ENCODE measurements around the gene DNM1. TPM values are rescaled to one million over a fixed set of nuclear protein-coding genes. Genes with fewer than 3 reads are reported as not detected.

Gene DNM1
- total RNA-seq, 4 donors from 2014 or later, result 4.7 to 9.2 (median 5.4) TPM

DNA sequence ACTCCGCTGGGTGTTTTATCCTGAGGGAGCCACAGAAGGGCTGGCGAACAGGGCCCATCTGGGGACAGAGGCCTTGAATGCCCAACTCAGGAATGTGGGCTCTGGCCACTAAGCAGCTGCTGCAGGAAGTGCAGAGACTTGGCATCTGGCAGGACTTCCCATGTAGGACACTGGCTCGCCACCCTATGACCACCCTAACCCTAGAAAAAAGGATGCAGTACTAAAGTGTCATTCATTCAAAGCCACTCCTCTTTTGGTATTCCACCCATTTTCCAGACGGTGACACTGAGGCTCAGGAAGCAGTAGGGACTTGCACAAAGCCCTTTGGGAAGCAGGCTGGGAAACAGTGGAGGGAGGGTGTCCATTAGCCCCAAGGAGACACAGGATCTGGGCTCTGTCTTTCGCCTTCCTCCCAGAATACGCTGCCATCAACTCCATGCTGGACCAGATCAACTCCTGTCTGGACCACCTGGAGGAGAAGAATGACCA lies 40.1 kb upstream of the DNM1 start:
- DNase-seq, result no peak
- Histone ChIP-seq H3K9me3 (no peaks in the 10 kb centered on the region), H3K36me3 (peaks cover 22 to 30% of the 10 kb centered on the region in 2 donors), H3K4me3 (replicated peaks in 1 of 3) (no peak overlapping the region), H3K27ac (no peak overlapping the region), H3K4me1 (peaks cover 7 to 8% of the 10 kb centered on the region in 2 donors), H3K27me3 (no peaks in the 10 kb centered on the region)
- 92 to 94% methylated on average over 6 of the region's 6 CpGs for WGBS, 2 donors
- intact Hi-C loops (cut with DNase I), result no loop called here
- TF ChIP-seq CTCF (IDR thresholded peaks at IDR 0.05) (no peak), POLR2A (IDR thresholded peaks at IDR 0.05) (no peak)

- no peak overlapping the region for H3K27ac ChIP-seq
- 95 to 97% methylated on average over 8 to 10 of the region's 10 CpGs for WGBS, 2 donors
- intact Hi-C loops (cut with DNase I), result no loop called here
These were observed 39.5 kb upstream of the DNM1 start for GRCh38 chr9:128163523-128164306.

DNA sequence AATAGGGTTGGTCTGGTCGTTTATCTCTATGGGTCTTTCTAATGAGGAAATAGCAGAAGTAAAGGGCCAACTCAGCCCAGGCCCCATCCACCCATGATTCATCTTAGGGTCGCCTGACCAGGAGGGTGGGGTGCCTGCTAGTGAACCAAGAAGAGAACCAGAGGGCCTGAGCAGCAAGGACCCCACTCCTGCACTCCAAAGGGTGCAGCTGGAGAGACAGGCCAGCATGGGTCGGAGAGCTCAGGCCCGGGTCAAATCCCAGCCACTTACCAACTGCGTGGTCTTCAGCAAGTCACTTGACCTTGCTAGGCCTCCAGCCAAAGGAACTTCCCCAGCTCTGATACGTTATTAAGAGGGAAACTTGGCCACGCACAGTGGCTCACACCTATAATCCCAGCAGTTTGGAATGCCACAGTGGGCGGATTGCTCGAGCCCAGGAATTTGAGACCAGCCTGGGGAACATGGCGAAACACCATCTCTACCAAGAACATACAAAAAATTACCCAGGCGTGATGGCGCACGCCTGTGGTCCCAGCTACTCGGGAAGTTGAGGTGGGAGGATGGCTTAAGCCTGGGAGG lies 38.8 kb upstream of the DNM1 start:
- H3K36me3 ChIP-seq, result peaks cover 34 to 40% of the 10 kb centered on the region in 2 donors
- no peak for TF ChIP-seq CTCF (IDR thresholded peaks at IDR 0.05)
- no peak for TF ChIP-seq POLR2A (IDR thresholded peaks at IDR 0.05)
- peaks cover 7 to 8% of the 10 kb centered on the region in 2 donors for H3K4me1 ChIP-seq
- no peaks in the 10 kb centered on the region for H3K9me3 ChIP-seq
- no peak overlapping the region for H3K27ac ChIP-seq
- intact Hi-C loops (cut with DNase I), result no loop called here
- no peak overlapping the region for H3K4me3 ChIP-seq (replicated peaks in 1 of 3)
- no peak for DNase-seq
- WGBS, 2 donors, result 83% methylated on average over 14 of the region's 14 CpGs
- H3K27me3 ChIP-seq, result no peaks in the 10 kb centered on the region

More at GRCh38 chr9:128163523-128164306, 39.5 kb upstream of the DNM1 start:
- H3K36me3 ChIP-seq, result peaks cover 27 to 34% of the 10 kb centered on the region in 2 donors
- no peaks in the 10 kb centered on the region for H3K27me3 ChIP-seq
- H3K4me3 ChIP-seq (replicated peaks in 1 of 3), result no peak overlapping the region
- no peaks in the 10 kb centered on the region for H3K9me3 ChIP-seq
- no peak for TF ChIP-seq POLR2A (IDR thresholded peaks at IDR 0.05)
- TF ChIP-seq CTCF (IDR thresholded peaks at IDR 0.05), result no peak
- DNase-seq, result no peak
- peaks cover 7 to 8% of the 10 kb centered on the region in 2 donors for H3K4me1 ChIP-seq

GRCh38 chr9:128166169-128166568 lies 37.0 kb upstream of the DNM1 start:
- H3K4me1 ChIP-seq, result no peaks in the 10 kb centered on the region
- H3K36me3 ChIP-seq, result peaks cover 41 to 49% of the 10 kb centered on the region in 2 donors
- intact Hi-C loops (cut with DNase I), result no loop called here
- H3K9me3 ChIP-seq, result no peaks in the 10 kb centered on the region
- TF ChIP-seq CTCF (IDR thresholded peaks at IDR 0.05), result no peak
- no peak for TF ChIP-seq POLR2A (IDR thresholded peaks at IDR 0.05)
- no peaks in the 10 kb centered on the region for H3K27me3 ChIP-seq
- no peak overlapping the region for H3K27ac ChIP-seq
- WGBS, 2 donors, result 95 to 98% methylated on average over 16 to 18 of the region's 18 CpGs
- H3K4me3 ChIP-seq (replicated peaks in 1 of 3), result no peak overlapping the region
- no peak for DNase-seq

DNA sequence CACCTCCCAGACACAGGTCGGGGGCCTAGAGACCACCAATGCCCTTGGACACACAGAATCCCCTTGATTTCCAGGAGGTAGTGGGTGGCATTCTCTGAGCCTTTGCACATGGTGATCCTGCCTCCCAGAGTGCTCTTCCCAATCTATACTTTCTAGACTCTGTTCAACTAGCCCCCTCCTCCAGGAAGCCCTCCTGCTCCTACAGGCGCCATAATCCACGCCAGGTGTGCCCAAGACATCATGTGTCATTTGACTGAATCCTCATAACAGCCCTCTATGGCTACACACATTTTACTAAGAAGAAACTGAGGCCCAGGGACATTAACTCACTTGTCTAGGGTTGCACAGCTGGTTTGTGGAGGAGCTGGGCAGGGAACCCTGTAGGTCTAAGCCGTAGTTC lies 36.0 kb upstream of the DNM1 start:
- H3K4me3 ChIP-seq (replicated peaks in 1 of 3), result no peak overlapping the region
- H3K27ac ChIP-seq, result no peak overlapping the region
- H3K9me3 ChIP-seq, result no peaks in the 10 kb centered on the region
- DNase-seq, result no peak
- peaks cover 41 to 49% of the 10 kb centered on the region in 2 donors for H3K36me3 ChIP-seq
- TF ChIP-seq CTCF (IDR thresholded peaks at IDR 0.05) (no peak), POLR2A (IDR thresholded peaks at IDR 0.05) (no peak)
- no peaks in the 10 kb centered on the region for H3K27me3 ChIP-seq
- WGBS, 2 donors, result 96 to 100% methylated on average over 4 of the region's 4 CpGs
- no peaks in the 10 kb centered on the region for H3K4me1 ChIP-seq
- intact Hi-C loops (cut with DNase I), result no loop called here

Data from thyroid gland (tissue), 4 donors.